ENCODE results near the gene SDF4. TPM values are rescaled to one million over a fixed set of nuclear protein-coding genes. Genes with fewer than 3 reads are reported as not detected.
A peak's percentile ranks its signal among the peaks of the same experiment; 100 is the strongest.

The SDF4 gene
- total and polyA plus RNA-seq, 2 of the 8 experiments (the other 6 are each of a cell fraction or from before 2014, with no cell fraction given) = 45.5 to 75.6 TPM

DNA sequence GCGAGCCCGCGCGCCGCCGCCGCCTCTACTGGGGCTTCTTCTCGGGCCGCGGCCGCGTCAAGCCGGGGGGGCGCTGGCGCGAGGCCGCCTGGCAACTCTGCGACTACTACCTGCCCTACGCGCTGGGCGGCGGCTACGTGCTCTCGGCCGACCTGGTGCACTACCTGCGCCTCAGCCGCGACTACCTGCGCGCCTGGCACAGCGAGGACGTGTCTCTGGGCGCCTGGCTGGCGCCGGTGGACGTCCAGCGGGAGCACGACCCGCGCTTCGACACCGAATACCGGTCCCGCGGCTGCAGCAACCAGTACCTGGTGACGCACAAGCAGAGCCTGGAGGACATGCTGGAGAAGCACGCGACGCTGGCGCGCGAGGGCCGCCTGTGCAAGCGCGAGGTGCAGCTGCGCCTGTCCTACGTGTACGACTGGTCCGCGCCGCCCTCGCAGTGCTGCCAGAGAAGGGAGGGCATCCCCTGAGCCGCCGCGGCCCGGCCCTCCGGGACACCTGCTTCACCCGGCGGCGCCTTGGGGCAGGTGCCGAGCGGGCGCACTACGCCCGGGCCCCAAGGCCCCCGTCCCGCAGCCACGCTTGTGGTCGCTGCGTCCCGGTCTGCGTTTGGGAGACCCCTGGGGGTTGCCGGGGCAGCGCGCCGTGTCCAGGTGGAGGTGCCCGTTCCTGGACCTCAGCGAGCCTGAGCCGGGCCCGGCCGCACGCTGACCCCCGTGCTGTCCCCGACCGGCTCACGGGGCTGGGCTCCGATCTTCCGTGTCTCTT lies 1.2 kb upstream of the SDF4 start:
- no peak for TF ChIP-seq POLR2A (IDR thresholded peaks at IDR 0.05; ENCODE audit: control extremely low read depth in 1 of 2, low read depth in 2 of 2, low read length in 2 of 2)
- peak; percentile 13; the same call in 1 of the 2 replicates for TF ChIP-seq GABPA (IDR thresholded peaks at IDR 0.05; ENCODE audit: borderline replicate concordance, insufficient read depth, low read length)
- no peak for TF ChIP-seq MAFK (IDR thresholded peaks at IDR 0.05; ENCODE audit: low read depth, low read length)
- Histone ChIP-seq H4K20me1 (replicated peaks in 1 of 2; ENCODE audit: control insufficient read depth in 1 of 2, insufficient read depth in 2 of 2, low read length in 2 of 2) (peaks cover 2 to 21% of the 10 kb centered on the region in 2 experiments), H4K5ac (ENCODE audit: insufficient read length, low read depth, low read length) (no peak overlapping the region), H3K9ac (replicated peaks in 1 of 4; ENCODE audit: extremely low read depth in 1 of 4, low read depth in 3 of 4, low read length in 3 of 4) (peak overlapping the region in 1 of 4 experiments; percentile 59; a peak in 2 of 7 replicates), H3K18ac (ENCODE audit: extremely low read depth, low read length) (no peak overlapping the region), H3K79me1 (ENCODE audit: low read depth, low read length) (peaks cover 33% of the 10 kb centered on the region), H3K9me3 (ENCODE audit: insufficient read depth in 2 of 2, low read depth in 1 of 2, low read length in 1 of 2) (peaks cover 0 to 9% of the 10 kb centered on the region in 2 experiments; a peak in 2 of 4 replicates), H2BK120ac (replicated peaks; ENCODE audit: low read depth, low read length) (no peak overlapping the region), H2AFZ (ENCODE audit: low read length) (no peak overlapping the region), H3K23me2 (ENCODE audit: low read depth, low read length) (peaks cover 7% of the 10 kb centered on the region), H3K23ac (ENCODE audit: insufficient read length) (no peak overlapping the region), H3K36me3 (ENCODE audit: control insufficient read depth in 2 of 4, insufficient read depth in 4 of 4, low read length in 3 of 4) (peaks cover 2 to 15% (median 4%) of the 10 kb centered on the region in 4 experiments; a peak in 4 of 8 replicates), H3K4me3 (ENCODE audit: extremely low read depth in 1 of 4, insufficient read depth in 2 of 4, low read depth in 3 of 4, low read length in 4 of 4) (peak overlapping the region; percentile 6 to 46 (median 18); a peak in 5 of 8 replicates), H4K91ac (replicated peaks; ENCODE audit: insufficient read length, low read length) (no peak overlapping the region), H3K4ac (replicated peaks; ENCODE audit: insufficient read length, low read depth, low read length) (peak overlapping the region; percentile 91), H3K27ac (ENCODE audit: low read depth, low read length) (no peak overlapping the region), H3K56ac (replicated peaks; ENCODE audit: insufficient read length, low read depth, low read length) (no peak overlapping the region), H3K27me3 (replicated peaks in 1 of 4; ENCODE audit: control insufficient read depth in 3 of 4, extremely low read depth in 1 of 4, insufficient read depth in 3 of 4, low read length in 3 of 4) (no peaks in the 10 kb centered on the region; a peak in 1 of 7 replicates), H2BK5ac (ENCODE audit: low read depth, low read length) (no peak overlapping the region), H4K8ac (ENCODE audit: extremely low read depth, insufficient read depth, low read length) (peak overlapping the region; percentile 57; the same call in 1 of the 2 replicates), H2BK15ac (ENCODE audit: low read length) (no peak overlapping the region), H2BK20ac (ENCODE audit: low read length) (no peak overlapping the region), H3K14ac (ENCODE audit: insufficient read length) (no peak overlapping the region), H2BK12ac (ENCODE audit: low read depth, low read length) (0 out of 2 replicates have a peak overlapping the region, but pooled peaks have one; percentile 17), H3K4me2 (ENCODE audit: insufficient read depth in 1 of 2, low read depth in 2 of 2, low read length in 2 of 2) (peak overlapping the region; percentile 25 to 63; a peak in 2 of 4 replicates), H3K4me1 (replicated peaks in 1 of 4; ENCODE audit: control insufficient read depth in 3 of 4, insufficient read depth in 4 of 4, low read length in 3 of 4) (peaks cover 0 to 12% (median under 1%) of the 10 kb centered on the region in 4 experiments; a peak in 4 of 7 replicates), H2AK5ac (ENCODE audit: low read depth, low read length) (peak overlapping the region; percentile 25; the same call in 1 of the 2 replicates), H3K79me2 (ENCODE audit: control insufficient read depth in 1 of 2, insufficient read depth in 2 of 2, low read length in 2 of 2) (peaks cover 6 to 34% of the 10 kb centered on the region in 2 experiments; a peak in 3 of 4 replicates)
- ChIA-PET POLR2A (ENCODE audit: partially characterized antibody) (interaction anchor here (1.0 to 2.1 kb wide), 3 partner anchors 14 to 23 kb away, joined by 3 to 7 read pairs (median 6); partner anchors contain the start of gene C1QTNF12), CTCF (ENCODE audit: partially characterized antibody) (interaction anchor here (1.1 kb wide), 1 partner anchor 63 kb away, joined by 3 read pairs; no protein-coding TSS in a partner anchor)
- 95% methylated on average over 57 of the region's 98 CpGs; no CpG with 5 or more reads in 1 of the 2 experiments for WGBS, 2 experiments (ENCODE audit: extremely low coverage in 1 of 2, insufficient coverage in 1 of 2, insufficient read length in 1 of 2, insufficient replicate concordance in 2 of 2, low coverage in 1 of 2, low lambda C conversion rate in 2 of 2, missing lambda C conversion rate in 1 of 2)
- FAIRE-seq (no peak), DNase-seq (ENCODE audit: low read depth in 1 of 2, low spot score in 2 of 2) (no peak)

Measured in H1 (cell line).